ENCODE measurements around the gene PWWP2B.
"Not testable (repeated sequence)": the region's sequence is repeated elsewhere in the genome, so short reads cannot be mapped to it uniquely, and the experiment has no call there.

The PWWP2B gene

DNA sequence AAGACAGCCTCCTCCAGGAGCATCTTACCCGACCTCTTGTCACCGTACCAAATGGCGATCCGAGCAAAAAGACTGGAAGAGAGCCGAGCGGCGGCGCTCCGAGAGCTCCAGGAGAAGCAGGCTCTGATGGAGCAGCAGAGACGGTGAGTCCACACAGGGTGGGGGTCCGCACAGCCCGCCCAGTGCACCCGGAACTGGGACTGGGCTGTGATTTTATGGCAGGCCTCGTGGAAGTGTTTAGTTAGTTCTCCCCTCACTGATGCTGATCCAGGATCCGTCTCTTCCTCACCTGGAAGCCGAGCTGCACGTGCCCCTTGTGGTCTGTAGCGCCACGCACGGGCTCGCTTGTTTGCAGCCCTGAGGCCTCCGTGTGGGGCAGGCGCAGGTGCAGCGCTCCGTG lies 45.4 kb upstream of the PWWP2B start:
- no peak overlapping the region for H3K4me3 Mint-ChIP-seq
- TF ChIP-seq, protein P1, sequence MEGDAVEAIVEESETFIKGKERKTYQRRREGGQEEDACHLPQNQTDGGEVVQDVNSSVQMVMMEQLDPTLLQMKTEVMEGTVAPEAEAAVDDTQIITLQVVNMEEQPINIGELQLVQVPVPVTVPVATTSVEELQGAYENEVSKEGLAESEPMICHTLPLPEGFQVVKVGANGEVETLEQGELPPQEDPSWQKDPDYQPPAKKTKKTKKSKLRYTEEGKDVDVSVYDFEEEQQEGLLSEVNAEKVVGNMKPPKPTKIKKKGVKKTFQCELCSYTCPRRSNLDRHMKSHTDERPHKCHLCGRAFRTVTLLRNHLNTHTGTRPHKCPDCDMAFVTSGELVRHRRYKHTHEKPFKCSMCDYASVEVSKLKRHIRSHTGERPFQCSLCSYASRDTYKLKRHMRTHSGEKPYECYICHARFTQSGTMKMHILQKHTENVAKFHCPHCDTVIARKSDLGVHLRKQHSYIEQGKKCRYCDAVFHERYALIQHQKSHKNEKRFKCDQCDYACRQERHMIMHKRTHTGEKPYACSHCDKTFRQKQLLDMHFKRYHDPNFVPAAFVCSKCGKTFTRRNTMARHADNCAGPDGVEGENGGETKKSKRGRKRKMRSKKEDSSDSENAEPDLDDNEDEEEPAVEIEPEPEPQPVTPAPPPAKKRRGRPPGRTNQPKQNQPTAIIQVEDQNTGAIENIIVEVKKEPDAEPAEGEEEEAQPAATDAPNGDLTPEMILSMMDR (IDR thresholded peaks at IDR 0.05): no peak
- peaks cover 8% of the 10 kb centered on the region for H3K27me3 Mint-ChIP-seq (ENCODE audit: low read depth, poor library complexity)
- peaks cover 22% of the 10 kb centered on the region for H3K36me3 Mint-ChIP-seq (ENCODE audit: low read depth)
- no peaks in the 10 kb centered on the region for H3K9me3 Mint-ChIP-seq
- no peak overlapping the region for H3K27ac Mint-ChIP-seq
- DNase-seq: no peak
- H3K4me1 Mint-ChIP-seq: peaks cover 20% of the 10 kb centered on the region

DNA sequence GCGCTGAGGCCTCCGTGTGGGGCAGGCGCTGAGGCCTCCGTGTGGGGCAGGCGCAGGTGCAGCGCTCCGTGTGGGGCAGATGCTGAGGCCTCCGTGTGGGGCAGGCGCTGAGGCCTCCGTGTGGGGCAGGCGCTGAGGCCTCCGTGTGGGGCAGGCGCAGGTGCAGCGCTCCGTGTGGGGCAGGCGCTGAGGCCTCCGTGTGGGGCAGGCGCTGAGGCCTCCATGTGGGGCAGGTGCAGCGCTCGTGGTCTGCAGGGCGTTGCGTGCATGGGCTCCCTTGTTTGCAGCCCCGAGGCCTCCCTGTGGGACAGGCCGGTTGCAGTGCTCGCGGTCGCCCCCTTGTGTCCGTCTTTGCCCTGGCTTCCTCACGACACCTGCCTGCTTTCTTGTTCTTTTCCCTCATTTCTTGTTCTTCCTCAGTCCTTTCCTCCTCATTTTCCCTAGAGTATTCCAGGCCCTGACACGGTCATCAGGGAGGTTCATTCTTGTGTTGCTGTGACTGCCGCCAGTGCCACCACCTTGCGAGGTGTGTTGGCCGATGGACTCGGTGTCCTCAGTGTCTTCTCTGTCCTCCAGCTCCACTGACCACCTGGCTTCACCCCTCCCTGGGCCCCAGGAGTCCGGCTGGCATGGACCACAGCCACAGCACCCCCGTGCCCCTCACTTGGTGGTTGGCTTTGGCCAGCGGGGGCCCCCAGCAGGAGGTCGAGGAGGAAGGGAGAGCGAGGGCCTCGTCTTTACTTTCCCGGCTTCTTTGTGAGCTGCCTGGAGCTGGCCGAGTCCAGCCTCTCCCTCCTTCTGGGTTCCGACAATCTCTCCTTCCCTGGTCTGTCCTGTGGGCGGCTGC lies 44.3 kb upstream of the PWWP2B start:
- H3K27me3 Mint-ChIP-seq (ENCODE audit: low read depth, poor library complexity); H3K27ac Mint-ChIP-seq; H3K9me3 Mint-ChIP-seq; H3K4me3 Mint-ChIP-seq: not testable (repeated sequence)
- Mint-ChIP-seq H3K4me1 (peaks cover 14% of the 10 kb centered on the region), H3K36me3 (ENCODE audit: low read depth) (peaks cover 19% of the 10 kb centered on the region)
- TF ChIP-seq, protein P1 (IDR thresholded peaks at IDR 0.05): peak; percentile 77
- peak; percentile 89 for DNase-seq

DNA sequence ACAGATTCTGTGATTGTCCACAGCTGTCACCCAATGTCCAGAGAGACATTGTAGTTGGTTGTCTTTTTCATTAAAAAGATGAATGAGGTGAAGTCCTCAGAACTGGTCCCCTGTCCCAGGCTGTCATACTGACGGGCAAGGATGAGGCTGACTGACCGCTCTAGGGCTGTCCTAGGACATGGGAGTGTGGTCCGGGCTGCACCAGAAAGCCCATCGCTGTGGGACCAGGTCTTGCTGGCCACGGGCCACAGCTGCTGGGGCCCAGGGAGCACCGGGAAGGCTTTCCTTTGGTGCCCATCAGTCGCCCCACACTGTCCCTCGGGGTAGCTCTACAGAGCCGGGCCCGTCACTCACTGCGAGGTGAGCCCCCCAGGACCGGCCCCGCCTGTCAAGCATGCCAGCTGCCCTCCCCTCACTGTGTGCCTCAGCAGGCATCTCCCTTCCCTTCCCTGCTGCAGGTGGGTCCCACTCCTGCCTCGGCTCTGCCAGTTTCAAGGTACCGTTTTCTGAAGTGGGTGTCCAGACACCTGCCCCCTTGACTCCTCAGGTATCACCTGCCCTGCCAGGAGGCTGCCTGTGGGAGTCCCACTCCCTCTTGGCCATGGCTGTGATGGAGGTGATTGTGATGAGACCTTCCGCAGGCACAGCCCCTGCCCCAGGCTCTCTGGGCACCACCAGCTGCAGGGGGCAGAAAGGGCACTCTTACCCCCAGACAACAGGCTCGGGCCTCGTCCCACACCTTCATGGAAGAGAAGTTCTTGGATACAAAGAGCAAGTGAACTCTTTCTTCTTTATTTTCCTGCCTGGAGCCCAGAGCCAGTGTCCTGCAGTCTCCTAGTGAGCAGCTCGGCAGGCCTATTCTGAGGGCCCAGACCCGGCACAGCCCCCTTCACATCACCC lies 43.3 kb upstream of the PWWP2B start:
- H3K4me1 Mint-ChIP-seq: peaks cover 7% of the 10 kb centered on the region
- peaks cover 4% of the 10 kb centered on the region for H3K9me3 Mint-ChIP-seq
- H3K4me3 Mint-ChIP-seq: no peak overlapping the region
- H3K36me3 Mint-ChIP-seq (ENCODE audit: low read depth): peaks cover 10% of the 10 kb centered on the region
- DNase-seq: no peak
- peaks cover 8% of the 10 kb centered on the region for H3K27me3 Mint-ChIP-seq (ENCODE audit: low read depth, poor library complexity)
- no peak overlapping the region for H3K27ac Mint-ChIP-seq
- TF ChIP-seq, protein P1 (IDR thresholded peaks at IDR 0.05): no peak

DNA sequence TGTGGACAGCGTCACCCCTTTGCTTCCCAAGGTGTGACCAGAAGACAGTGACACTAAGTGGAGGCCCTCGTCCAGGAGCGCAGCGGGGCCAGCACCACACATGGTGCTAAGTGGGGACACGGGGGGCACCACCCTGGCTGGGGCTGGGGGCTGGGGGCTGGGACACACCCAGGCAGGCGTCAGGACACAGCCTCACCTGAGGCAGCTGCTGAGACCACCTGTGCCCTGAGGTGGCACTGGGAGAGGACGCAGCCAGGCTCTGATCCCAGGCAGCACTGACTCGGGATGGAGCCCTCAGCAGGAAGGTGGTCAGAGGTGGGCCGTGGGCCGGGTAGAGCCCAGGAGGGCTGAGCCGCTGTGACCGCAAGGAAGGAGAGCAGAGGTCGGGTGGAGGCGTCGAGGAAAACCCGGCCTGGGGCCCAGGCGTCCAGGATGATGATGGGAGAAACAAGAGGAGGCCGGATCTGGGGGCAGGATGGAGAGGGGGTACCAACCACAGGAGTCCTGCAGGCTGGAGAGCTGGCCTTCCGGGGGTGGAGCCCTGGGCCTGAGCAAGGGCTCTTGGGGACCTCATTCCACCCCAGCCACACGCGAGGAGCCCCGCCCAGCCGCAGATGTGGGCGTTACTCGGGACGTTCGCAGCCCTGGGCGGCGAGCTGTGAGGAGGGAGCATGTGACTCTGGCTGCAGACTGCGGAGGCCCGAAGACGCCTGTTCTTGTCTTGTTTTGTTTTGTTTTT lies 42.5 kb upstream of the PWWP2B start:
- Mint-ChIP-seq H3K36me3 (ENCODE audit: low read depth) (peaks cover 5% of the 10 kb centered on the region), H3K4me3 (no peak overlapping the region), H3K27me3 (ENCODE audit: low read depth, poor library complexity) (peaks cover 8% of the 10 kb centered on the region), H3K27ac (peak overlapping the region; percentile 78), H3K4me1 (peaks cover 7% of the 10 kb centered on the region), H3K9me3 (peaks cover 4% of the 10 kb centered on the region)
- no peak for DNase-seq
- TF ChIP-seq, protein P1 (IDR thresholded peaks at IDR 0.05): no peak

DNA sequence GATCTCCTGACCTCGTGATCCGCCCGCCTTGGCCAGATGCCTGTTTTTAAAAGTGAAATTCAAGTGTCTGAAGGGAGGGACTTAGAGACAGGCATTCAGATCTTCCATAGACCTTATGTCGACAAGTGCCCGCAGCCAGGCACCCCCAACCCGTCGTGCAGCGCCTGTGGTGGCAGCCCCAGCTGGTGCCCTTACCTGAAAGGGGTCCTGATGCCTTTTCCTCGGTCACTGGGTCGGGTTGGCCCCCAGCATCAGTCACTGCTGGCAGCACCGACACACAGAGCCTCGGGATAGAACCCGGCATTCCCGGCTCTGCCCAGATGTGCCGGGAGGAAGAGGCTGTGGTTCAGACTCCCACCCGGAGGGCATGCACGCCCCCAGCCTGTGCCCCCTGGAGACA lies 41.7 kb upstream of the PWWP2B start:
- no peak for DNase-seq
- TF ChIP-seq, protein P1 (IDR thresholded peaks at IDR 0.05): no peak
- Mint-ChIP-seq H3K4me3 (no peak overlapping the region), H3K36me3 (ENCODE audit: low read depth) (peaks cover 5% of the 10 kb centered on the region), H3K27ac (no peak overlapping the region), H3K4me1 (peaks cover 3% of the 10 kb centered on the region), H3K9me3 (peaks cover 4% of the 10 kb centered on the region), H3K27me3 (ENCODE audit: low read depth, poor library complexity) (peaks cover 8% of the 10 kb centered on the region)

Data from nephron progenitor cell (in vitro differentiated cells).